Esophagus mucosa (tissue), 1 donor: ENCODE measurements around the gene TRAF4. TPM values are rescaled to one million over a fixed set of nuclear protein-coding genes. Genes with fewer than 3 reads are reported as not detected.
A peak's percentile ranks its signal among the peaks of the same experiment; 100 is the strongest.
"Not testable (repeated sequence)": the region's sequence is repeated elsewhere in the genome, so short reads cannot be mapped to it uniquely, and the experiment has no call there.

Experiments used
- ATAC-seq: fragments of 200-7000 bp; cut with Tn5 transposase; one replicate; pipeline ENCODE4 v1.9.1; 2020
- total RNA-seq: library from RNA; stranded (reverse); gene quantifications from one replicate; pipeline ENCODE4 v1.2.4, GENCODE V29; 2023
- donor health status: DM: yes; HTN: yes; CAD: no.

TRAF4 gene
- total RNA-seq, 1 donor from 2014 or later = 41.6 TPM

DNA sequence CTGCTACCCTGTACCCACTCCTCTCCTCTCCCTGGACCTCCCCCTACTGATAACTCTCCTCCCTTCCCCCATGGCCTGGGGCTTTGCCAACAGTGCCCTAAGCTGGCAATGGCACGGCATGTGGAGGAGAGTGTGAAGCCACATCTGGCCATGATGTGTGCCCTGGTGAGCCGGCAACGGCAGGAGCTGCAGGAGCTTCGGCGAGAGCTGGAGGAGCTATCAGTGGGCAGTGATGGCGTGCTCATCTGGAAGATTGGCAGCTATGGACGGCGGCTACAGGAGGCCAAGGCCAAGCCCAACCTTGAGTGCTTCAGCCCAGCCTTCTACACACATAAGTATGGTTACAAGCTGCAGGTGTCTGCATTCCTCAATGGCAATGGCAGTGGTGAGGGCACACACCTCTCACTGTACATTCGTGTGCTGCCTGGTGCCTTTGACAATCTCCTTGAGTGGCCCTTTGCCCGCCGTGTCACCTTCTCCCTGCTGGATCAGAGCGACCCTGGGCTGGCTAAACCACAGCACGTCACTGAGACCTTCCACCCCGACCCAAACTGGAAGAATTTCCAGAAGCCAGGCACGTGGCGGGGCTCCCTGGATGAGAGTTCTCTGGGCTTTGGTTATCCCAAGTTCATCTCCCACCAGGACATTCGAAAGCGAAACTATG is 5.2 kb downstream of the TRAF4 start:
- no peak for ATAC-seq

DNA sequence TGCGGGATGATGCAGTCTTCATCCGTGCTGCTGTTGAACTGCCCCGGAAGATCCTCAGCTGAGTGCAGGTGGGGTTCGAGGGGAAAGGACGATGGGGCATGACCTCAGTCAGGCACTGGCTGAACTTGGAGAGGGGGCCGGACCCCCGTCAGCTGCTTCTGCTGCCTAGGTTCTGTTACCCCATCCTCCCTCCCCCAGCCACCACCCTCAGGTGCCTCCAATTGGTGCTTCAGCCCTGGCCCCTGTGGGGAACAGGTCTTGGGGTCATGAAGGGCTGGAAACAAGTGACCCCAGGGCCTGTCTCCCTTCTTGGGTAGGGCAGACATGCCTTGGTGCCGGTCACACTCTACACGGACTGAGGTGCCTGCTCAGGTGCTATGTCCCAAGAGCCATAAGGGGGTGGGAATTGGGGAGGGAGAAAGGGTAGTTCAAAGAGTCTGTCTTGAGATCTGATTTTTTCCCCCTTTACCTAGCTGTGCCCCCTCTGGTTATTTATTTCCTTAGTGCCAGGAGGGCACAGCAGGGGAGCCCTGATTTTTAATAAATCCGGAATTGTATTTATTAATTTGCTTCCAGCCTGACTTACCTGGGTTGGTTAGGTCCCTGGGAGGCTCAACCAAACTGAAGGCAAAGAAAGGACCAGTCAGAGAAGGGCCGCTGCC is 5.8 kb downstream of the TRAF4 start:
- ATAC-seq = no peak

DNA sequence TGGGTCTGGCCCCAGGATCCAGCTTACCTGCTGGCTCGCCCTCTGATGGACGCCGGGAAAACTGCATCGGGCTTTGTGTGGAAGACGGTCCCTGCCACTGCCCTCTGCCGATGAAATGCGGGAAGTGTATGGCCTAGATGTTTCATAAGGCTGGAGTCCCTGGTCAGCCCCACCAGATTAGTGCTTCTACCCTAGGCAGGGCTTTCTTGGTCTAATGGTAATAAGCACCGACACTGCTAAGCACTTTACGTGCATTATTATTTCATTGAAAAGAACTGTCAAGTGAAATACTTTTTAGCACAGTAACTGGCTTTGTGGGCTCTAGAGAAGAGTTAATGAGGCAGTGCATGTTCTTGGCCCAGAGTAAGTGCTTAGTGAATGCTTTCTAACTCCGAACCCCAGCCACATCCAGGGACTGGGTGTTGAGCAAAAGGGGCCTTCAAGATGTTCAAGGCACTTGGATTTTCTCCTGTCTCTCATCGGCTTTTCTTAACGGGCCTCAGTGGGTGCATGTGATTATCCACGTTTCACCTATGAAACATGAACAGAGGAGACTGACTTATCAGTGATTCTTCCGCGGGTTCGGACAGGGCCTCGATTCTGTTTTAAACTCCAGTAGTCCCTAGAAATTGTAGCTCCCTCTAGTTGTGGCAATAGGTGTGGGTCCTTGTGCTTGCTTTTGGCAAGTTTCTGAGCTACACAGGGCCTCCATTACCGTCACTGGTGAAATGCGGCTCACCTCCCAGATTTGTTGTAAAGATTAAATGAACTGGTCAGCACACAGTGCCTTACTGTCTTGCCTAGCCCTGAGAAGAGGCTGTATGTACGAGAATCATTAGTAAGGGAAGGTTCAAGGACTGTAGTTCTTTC is 6.6 kb downstream of the TRAF4 start:
- peak; percentile 58 for ATAC-seq

DNA sequence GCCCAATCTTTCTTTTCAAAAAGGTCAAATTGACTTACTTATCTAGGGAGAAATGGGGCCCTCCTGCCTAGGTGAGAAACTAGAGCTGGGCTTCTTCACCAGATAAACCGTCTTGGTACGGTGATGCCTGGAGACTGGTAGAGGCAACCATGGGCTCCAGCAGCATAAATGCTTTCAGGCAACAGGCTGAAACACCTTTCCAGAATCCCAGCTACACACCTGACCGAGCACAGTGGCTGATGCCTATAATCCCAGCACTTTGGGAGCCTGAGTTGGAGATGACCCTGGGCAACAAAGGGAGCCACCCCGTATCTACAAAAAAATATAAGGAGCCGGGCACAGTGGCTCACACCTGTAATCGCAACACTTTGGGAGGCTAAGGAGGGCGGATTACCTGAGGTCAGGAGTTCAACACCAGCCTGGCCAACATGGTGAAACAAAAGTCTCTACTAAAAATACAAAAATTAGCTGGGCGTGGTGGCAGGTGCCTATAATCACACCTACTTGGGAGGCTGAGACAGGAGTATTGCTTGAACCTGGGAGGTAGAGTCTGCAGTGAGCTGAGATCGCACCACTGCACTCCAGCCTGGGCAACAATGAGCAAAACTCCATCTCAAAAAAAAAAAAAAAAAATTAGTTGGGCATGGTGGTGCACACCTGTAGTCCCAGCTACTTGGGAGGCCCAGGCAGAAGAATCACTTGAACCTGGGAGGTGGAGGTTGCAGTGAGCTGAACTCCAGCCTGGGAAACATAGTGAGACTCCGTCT is 8.0 kb downstream of the TRAF4 start:
- no peak for ATAC-seq

DNA sequence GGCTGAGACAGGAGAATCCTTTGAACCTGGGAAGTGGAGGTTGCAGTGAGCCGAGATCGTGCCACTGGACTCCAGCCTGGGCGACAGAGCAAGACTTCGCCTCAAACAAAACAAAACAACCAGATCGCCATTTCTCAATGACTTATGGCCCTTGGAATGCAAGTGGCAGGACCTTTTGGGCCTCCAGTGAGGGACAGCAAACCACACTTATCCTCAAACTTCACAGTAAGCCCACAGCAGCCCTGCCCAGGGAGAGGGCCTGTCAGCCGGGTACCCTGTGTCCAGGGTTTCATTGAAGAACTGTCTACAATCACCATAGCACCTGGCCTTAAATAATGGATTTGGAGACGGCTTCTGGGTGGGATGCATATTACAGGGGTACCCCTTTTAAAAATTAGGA is 11.7 kb downstream of the TRAF4 start:
- no peak for ATAC-seq

DNA sequence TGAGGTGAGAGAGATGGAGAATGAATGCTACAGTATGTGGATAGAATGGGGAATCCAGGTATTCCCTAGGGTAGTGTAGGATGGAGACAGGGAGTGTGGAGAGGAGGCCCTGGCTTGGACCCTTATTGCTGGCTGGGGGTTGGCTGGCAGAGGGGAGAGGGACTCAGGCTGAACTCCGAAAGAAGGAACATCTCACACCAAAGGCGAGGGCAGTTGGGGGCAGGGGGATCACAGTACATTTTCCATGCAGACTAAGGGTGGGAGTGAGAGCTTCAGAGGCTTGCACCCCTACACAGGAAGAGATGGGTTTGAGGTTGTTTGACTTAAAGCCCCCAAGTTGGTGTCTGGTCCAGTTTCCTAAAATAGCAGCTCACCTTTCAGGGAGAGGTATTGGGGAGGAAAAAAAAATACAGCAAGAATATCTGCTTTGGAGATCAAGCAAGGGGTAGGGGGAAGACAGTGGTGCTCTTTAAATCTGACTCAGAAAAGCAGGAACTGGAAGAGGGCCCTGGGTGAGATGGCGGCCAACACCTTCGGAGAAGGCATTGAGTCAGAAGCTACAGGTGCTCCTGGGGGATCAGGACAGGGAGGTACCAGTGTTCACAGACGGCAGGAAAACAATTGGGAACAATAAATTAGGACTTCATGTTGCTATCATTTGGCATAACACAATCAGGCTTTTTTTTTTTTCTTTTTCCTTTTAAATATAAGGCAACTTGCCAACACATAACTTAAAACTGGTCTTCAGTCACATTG is 12.4 kb downstream of the TRAF4 start:
- ATAC-seq = peak; percentile 59

DNA sequence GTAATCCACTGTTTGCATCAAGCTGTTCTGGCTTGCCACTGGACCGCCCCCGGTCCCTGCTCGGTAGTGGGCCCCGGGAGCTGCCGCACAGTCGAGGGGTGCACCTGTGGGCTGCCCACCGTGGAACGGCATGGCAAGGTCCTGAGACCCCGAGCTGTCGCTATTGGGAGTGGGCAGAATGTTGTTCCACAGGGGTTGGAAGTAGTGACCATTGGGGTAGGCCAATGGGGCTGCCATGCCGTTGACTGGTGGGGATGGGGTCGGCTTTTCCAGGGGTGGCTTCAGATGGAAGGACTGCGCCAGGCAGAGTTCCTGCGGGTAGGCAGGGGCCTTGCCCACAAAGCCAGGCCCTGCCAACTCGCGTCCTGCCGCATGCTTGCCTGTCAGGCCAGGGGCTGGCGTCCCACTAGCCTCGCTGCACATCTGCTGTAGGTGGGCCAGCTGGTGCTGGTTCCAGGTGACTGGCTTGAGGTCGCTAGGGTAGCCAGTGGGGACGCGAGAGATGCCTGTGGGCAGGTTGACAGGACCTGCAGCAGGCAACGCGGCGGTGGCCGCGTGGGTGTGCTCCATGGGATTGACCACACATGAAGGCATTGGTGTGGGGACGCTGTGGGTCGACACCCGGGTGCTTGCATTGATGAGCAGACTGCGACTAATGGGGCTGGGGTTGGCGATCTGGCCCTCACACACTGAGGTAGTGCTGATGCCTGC is 14.8 kb downstream of the TRAF4 start:
- ATAC-seq = no peak

DNA sequence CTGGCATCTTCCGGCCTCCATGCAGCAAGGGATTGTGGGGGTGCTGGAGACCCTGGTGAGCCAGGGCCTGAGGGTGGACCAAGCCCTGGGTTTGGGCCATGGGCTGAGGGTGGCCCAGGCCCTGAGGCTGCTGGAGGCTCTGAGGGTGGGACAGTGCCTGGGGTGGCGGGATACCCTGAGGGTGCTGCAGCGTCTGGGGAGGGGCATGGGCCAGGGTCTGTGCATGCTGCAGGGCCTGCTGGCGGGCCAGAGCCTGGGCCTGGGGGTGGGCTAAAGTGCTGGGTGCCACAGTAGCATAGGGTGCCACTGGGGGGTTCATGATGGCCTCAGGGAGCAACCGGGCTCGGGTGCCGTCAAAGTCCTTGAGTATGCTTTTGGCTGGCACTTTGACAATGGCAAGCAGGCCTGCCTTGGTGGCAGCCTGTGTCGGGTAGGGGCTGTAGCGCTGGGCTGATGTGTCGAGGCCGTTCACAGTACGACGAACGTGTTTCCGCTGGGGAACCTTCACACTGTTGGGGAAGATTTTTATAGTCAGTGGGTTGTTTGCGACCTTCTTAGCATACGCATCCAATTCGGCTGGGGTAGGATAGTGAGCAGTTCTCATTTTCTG is 15.6 kb downstream of the TRAF4 start:
- ATAC-seq = peak; percentile 10

DNA sequence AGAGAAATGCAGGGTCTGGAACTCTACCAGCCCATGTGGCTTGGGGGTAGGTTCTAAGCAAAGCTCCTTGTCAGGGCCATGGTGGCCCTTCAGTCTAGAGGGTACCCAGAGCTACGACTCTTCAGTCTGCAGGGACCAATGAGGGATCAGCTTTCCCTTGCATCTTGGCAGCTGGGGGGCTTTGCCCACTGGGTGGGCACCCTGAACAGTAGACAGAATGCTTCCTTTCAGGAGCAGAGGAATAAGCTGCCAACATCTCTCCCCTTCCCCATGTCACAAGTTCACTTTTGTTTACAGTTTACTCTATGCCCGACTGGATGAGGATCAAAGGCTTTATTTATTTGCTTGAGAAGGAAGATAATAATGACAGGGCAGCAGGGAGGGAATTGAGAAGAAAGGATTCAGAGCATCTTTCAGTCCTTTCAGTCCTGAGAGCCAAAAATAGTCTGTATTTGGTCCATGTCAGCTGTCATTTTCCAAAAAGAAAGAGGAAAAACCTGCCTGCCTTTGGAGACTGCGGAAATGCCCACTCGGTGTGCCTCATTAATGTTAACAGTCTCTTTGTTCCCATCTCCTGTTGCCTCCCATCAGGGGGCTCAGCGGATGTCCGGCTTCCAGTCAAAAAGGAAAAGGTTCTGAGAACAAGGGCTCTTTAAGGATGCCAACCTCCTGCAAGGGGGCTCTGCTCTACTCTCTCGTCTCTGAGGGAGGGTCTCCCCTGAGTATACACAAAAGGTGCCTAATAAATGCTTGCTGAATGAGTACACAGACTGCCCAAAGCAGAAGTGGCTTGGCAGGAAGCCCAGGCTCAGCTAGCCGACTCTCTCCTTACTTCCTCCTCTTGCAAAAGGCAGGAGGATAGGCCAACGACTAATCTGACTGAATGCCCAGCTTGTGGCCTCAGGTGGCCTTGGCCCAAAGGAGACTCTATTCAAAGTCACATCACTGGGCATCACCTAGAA is 17.1 kb downstream of the TRAF4 start:
- peak; percentile 51 for ATAC-seq

DNA sequence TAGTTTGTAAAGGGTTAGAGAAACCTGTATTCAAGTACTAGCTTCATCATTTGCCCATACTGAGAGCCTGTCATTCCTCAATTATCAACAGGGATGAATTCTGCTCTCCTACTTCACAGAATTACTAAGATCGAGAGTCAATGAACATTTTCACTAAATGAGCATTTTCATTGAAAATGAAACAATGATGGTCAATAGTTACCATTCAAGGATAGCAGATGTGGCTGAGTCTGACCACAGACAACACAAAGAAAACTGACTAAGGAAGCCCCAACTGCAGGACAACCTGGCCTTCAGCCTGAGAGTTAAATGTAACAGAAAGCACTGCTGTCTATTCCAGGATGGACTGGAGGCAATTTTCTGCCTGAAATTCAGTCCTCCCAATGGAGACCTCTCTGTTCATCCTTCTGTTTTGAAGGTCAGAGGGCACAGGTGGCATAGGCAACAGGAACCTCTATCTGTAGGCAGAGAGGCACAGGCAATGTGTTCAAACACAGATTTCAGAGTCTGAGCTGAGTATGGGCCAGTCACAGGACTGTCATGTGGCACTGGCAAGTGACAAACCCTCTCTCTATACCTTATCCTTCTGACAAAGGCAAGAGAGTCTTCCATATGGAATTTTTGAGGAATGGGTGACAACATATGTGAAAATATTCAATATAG is 19.5 kb downstream of the TRAF4 start:
- peak; percentile 7 for ATAC-seq

DNA sequence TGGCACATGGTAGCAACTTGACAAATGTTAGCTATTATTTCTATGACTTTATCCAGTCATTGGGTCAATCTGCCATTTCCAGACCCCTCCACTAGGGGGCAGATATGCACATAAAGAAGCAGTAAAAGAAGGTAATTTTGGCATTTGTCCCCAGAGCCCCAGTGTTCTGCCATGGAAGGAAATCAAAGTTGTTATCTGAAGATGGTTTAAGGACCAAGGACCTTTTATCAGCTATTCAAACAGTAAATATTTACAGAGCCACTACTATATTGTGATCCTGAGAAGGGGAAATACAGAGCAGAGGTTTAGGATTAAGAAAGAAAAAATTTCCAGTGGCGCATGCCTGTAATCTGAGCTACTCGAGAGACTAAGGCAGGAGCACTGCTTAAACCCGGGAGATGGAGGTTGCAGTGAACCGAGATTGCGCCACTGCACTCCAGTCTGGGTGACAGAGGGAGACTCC is 20.0 kb downstream of the TRAF4 start:
- peak; percentile 45 for ATAC-seq

DNA sequence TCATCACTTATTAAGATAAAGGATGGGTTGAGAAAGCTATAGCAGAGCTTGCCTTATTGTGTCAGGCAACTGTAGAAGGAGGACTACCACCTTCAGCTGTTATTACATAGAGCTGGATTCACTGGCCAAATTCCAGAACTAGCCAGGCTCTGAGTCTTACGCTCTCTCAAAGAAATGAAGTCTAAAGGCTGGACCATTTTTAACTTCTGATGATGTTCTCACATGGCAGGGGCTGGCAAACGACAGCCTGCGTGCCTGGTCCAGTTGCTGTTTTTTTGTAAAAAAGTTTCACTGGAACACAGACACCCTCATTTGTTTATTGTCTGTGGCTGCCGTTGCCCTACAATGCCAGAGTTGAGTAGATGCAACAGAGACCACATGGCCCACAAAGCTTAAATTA is 21.2 kb downstream of the TRAF4 start:
- no peak for ATAC-seq

DNA sequence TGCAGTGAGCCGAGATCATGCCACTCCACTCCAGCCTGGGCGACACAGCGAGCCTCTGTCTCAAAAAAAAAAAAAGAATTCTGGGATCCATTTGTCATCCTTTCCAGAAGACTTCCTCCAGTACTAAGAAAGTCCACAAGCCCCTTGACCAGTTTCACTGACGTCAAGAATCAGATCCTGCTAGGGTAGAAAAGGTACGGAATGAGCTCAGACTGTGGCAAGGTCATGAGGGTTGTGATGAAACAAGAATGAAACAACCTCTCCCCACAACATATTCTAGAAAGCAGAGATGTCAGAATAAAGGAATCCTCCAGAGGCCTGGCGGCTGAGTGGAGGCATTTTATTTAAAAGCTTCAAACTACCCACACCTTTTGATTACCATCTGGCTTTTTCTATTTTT is 29.9 kb downstream of the TRAF4 start:
- no peak for ATAC-seq

DNA sequence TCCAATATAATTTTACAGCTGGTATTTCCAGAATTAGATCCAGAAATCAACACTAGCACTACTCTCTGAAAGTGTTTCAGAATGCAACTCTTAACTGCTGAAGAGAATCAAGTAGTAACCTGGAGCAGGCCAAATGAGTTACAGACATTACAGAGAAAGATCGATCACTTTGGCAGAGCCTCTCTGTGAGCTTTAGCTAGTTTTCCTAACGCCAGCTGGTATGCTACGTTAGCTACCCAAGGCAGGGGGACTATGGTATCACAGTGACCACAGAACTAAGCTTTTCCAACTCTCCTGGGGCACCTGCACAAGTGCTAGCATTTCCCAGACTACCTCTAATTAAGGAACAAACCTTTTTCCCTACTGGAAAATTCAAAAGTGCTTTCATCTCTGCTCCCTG is 30.4 kb downstream of the TRAF4 start:
- ATAC-seq = no peak

DNA sequence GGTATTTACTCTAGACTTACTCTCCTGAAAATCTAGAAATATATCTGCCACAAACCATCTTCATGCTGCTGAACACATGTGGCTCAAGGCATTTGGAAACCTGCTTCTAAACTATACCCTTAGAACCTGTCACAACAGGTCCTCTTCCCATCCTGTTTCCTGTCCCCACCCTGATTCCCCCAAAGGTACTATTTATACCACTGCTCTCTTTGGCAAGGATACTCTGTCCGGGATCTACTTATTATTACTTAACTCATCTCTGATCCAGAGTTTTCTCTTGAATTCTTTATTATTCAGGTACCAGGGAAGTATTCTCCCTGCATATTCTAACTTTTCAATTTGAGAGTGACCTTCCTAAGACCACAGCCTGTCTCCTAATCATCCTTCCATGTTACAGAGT is 33.4 kb downstream of the TRAF4 start:
- ATAC-seq = peak; percentile 68

DNA sequence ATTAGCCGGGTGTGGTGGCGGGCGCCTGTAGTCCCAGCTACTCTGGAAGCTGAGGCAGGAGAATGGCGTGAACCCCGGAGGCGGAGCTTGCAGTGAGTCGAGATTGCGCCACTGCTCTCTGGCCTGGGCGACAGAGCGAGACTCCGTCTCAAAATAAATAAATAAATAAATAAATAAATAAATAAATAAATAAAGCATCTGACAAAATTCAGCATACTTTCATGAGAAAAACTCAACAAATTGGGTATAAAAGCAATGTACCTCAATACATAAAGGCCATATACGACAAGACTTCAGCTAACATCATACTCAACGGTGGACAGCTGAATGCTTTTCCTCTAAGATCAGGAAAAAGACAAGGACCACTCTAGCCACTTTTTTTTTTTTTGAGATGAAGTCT is 35.8 kb downstream of the TRAF4 start:
- ATAC-seq = not testable (repeated sequence)

DNA sequence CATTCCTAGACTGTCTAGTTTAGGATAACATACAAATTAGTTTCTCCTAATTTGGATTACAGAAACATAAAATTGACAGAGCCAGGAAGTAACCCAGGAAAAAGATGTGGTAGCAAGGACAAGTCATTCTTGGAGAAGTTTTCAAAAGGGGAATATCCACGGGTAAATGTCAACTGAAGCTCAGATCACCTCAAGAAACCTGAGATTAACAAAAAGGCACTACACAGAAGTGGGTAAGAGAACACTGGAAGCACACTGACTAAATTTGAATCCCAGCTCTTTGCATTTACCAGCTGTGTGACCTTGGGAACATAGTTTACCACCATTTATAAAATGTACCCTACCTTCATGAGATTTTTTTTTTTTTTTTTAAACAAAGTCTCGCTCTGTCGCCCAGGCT is 39.4 kb downstream of the TRAF4 start:
- ATAC-seq = no peak

DNA sequence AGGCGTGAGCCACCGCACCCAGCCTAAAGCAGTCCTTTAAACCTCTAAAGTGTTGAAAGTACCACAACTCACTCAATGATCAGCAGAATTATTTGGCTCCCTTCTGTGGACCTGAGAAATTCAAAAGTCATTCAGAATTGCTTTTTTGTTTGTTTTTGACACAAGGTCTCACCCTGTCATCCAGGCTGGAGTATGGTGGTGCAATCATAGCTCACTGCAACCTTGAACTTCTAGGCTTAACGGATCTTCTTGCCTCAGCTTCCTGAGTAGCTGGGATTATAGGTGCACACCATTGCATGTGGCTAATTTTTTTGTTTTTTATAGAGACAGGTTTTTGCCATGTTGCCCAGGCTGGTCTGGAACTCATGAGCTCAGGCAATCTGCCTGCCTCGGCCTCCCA is 44.3 kb downstream of the TRAF4 start:
- no peak for ATAC-seq
